Pulmonary artery endothelial cell (primary cell): Measurements from ENCODE around the gene PRSS37. TPM values are rescaled to one million over a fixed set of nuclear protein-coding genes. Genes with fewer than 3 reads are reported as not detected.
A peak's percentile ranks its signal among the peaks of the same experiment; 100 is the strongest.

Source experiments
- DNase-seq: peaks from one replicate; pipeline ENCODE4 v3.0.0-alpha.2; 2011; ENCODE audit warnings: low read depth, low spot score
- total RNA-seq: library from RNA; depleted of rRNA; stranded (reverse); fragments of >200 nt; gene quantifications from 2 replicates; pipeline ENCODE4 v1.2.3, GENCODE V29; 2014

The PRSS37 gene
- total RNA-seq, 1 donor from 2014 or later = not detected

DNA sequence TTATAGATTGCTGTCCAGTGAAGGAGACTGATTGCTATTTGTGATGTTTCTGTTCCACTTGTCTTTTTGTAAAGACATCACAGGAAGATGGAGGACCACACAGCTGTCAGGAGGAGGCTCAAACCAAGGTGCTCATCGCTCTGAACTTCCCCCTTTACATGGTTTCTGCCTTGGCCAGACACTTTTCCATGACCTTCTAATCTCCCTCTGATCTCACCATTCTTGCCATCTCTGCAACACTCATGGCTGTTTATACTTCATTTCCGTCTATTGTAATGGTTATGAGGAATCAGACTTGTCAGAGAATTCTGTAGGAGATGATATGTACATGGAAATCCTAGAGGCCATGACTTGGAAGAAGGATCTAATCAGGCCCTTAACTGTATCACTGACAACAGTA lies 53.0 kb downstream of the PRSS37 start:
- peak; percentile 73 for DNase-seq

Other genes starting within 250 kb of the PRSS37 start
- gene DENND11, start 139.3 kb downstream of the PRSS37 start, total RNA-seq = 33.9 and 38.3 TPM in 2 replicates
- not detected in 2 replicates for gene WEE2, start 133.1 kb downstream of the PRSS37 start, total RNA-seq
- 200 and 204 TPM in 2 replicates for gene SSBP1, start 103.1 kb downstream of the PRSS37 start, total RNA-seq
- 0.46 and 1.3 TPM in 2 replicates for gene TAS2R3, start 77.4 kb downstream of the PRSS37 start, total RNA-seq
- 0.33 and 0.85 TPM in 2 replicates for gene TAS2R4, start 64.8 kb downstream of the PRSS37 start, total RNA-seq
- gene TAS2R5, start 51.3 kb downstream of the PRSS37 start, total RNA-seq = 0.53 and 0.74 TPM in 2 replicates
- gene OR9A4, start 74.9 kb upstream of the PRSS37 start, total RNA-seq = not detected in 2 replicates
- gene CLEC5A, start 105.5 kb upstream of the PRSS37 start, total RNA-seq = not detected in 2 replicates
- gene TAS2R38, start 132.3 kb upstream of the PRSS37 start, total RNA-seq = not detected in 2 replicates
- gene MGAM, start 154.4 kb upstream of the PRSS37 start, total RNA-seq = under 0.01 TPM in 1 of 2 replicates, not detected in the other